DND-41 (cell line): ENCODE data around the gene PMIS2.

Experiments
- ATAC-seq: fragments of 200-7000 bp; cut with Tn5 transposase; 3 replicates; pipeline ENCODE4 v1.9.1; 2021; ENCODE audit warnings: low read depth; ENCODE audit not compliant: insufficient read depth
- DNase-seq: peaks from one replicate; pipeline ENCODE4 v3.0.0-alpha.2; 2020
- H2AFZ ChIP-seq: 2 replicates; pipeline ENCODE4 v1.6.0; 2012; ENCODE audit warnings: low read depth, low read length
- H3K27ac ChIP-seq: 2 replicates; pipeline ENCODE4 v1.5.1; 2012; ENCODE audit warnings: low read length, inconsistent platforms
- H3K27me3 ChIP-seq: fragments of 200-600 bp; sonication (generic); 2 replicates; pipeline ENCODE4 v1.6.0; 2012; ENCODE audit warnings: low read length, mild to moderate bottlenecking, inconsistent platforms; ENCODE audit not compliant: insufficient read depth, poor library complexity
- H3K36me3 ChIP-seq: 2 replicates; pipeline ENCODE4 v1.5.1; 2012; ENCODE audit warnings: low read length, inconsistent platforms; ENCODE audit not compliant: insufficient read depth
- H3K4me1 ChIP-seq: 2 replicates; pipeline ENCODE4 v1.5.1; 2012; ENCODE audit warnings: mild to moderate bottlenecking, low read length; ENCODE audit not compliant: insufficient read depth
- H3K4me2 ChIP-seq: 2 replicates; pipeline ENCODE4 v1.6.0; 2012; ENCODE audit warnings: mild to moderate bottlenecking, moderate library complexity, low read length, inconsistent platforms; ENCODE audit not compliant: insufficient read depth
- H3K4me3 ChIP-seq, 2 experiments: fragments of 200-600 bp in 1 of 2; shearing (Covaris generic) in 1 of 2; 2 replicates each; pipeline ENCODE4 v1.5.1; 2012 to 2016; ENCODE audit warnings: inconsistent platforms in 2 of 2, low read length in 2 of 2, mild to moderate bottlenecking in 2 of 2, low read depth in 1 of 2, moderate library complexity in 1 of 2
- H3K79me2 ChIP-seq: 2 replicates; pipeline ENCODE4 v1.6.0; 2012; ENCODE audit warnings: low read length, inconsistent platforms; ENCODE audit not compliant: insufficient read depth
- H3K9ac ChIP-seq: 2 replicates; pipeline ENCODE4 v1.6.0; 2012; ENCODE audit warnings: low read depth, mild to moderate bottlenecking, inconsistent platforms, low read length, moderate library complexity
- H3K9me3 ChIP-seq: 2 replicates; pipeline ENCODE4 v1.5.1; 2012; ENCODE audit warnings: low read length, moderate library complexity, mild to moderate bottlenecking, inconsistent platforms; ENCODE audit not compliant: insufficient read depth, severe bottlenecking
- H4K20me1 ChIP-seq: 2 replicates; pipeline ENCODE4 v1.6.0; 2012; ENCODE audit warnings: low read length; ENCODE audit not compliant: insufficient read depth
- EZH2 ChIP-seq: IDR thresholded peaks from 3 replicates; pipeline ENCODE4 v1.6.1; 2012; ENCODE audit warnings: borderline replicate concordance, low read depth, mild to moderate bottlenecking, moderate library complexity, low read length, inconsistent platforms; ENCODE audit not compliant: severe bottlenecking
- TF ChIP-seq, protein P1 (sequence below): IDR thresholded peaks from 2 replicates; pipeline ENCODE4 v1.5.1; 2012; ENCODE audit warnings: borderline replicate concordance, low read length, moderate library complexity, mild to moderate bottlenecking; ENCODE audit not compliant: poor library complexity, severe bottlenecking; ENCODE audit errors: extremely low read depth

The PMIS2 gene

DNA sequence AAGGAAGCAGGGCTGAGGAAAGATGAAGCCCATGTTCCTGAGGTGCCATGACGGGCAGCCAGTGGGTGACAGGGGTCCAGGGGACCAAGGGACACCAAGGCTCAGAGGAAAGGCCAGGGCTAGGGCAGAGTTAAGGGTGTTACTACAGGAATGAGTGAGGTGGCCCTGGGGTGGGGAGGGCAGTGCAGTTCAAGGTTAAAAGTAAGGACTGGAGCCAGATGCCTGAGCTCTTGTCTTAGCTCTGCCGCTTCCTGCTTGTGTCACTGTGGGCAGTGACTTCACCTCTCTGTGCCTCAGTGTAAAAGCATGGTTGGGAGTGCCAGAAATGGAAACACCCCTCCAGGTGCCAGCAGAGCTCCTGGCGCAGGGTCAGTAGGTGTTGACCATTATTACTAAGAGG is 50.7 kb downstream of the PMIS2 start:
- no peaks in the 10 kb centered on the region for H3K79me2 ChIP-seq
- no peak overlapping the region for H2AFZ ChIP-seq
- H3K4me1 ChIP-seq, result no peaks in the 10 kb centered on the region
- no peak for TF ChIP-seq EZH2
- TF ChIP-seq, protein P1, sequence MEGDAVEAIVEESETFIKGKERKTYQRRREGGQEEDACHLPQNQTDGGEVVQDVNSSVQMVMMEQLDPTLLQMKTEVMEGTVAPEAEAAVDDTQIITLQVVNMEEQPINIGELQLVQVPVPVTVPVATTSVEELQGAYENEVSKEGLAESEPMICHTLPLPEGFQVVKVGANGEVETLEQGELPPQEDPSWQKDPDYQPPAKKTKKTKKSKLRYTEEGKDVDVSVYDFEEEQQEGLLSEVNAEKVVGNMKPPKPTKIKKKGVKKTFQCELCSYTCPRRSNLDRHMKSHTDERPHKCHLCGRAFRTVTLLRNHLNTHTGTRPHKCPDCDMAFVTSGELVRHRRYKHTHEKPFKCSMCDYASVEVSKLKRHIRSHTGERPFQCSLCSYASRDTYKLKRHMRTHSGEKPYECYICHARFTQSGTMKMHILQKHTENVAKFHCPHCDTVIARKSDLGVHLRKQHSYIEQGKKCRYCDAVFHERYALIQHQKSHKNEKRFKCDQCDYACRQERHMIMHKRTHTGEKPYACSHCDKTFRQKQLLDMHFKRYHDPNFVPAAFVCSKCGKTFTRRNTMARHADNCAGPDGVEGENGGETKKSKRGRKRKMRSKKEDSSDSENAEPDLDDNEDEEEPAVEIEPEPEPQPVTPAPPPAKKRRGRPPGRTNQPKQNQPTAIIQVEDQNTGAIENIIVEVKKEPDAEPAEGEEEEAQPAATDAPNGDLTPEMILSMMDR, result no peak
- no peak overlapping the region for H3K4me2 ChIP-seq
- H3K27me3 ChIP-seq, result no peaks in the 10 kb centered on the region
- no peak for ATAC-seq
- no peak overlapping the region for H3K27ac ChIP-seq
- H3K9ac ChIP-seq, result no peak overlapping the region
- DNase-seq, result no peak
- no peak overlapping the region for H3K4me3 ChIP-seq
- H3K36me3 ChIP-seq, result peaks cover 65% of the 10 kb centered on the region
- H3K9me3 ChIP-seq, result no peaks in the 10 kb centered on the region
- H4K20me1 ChIP-seq, result no peaks in the 10 kb centered on the region; the same call in 1 of the 2 replicates
